Fibroblast of skin of back (primary cell): ENCODE data around the gene DLX3.

Source experiments
- DNase-seq: peaks from one replicate; pipeline ENCODE4 v3.0.0-alpha.2; 2013

DLX3 gene

DNA sequence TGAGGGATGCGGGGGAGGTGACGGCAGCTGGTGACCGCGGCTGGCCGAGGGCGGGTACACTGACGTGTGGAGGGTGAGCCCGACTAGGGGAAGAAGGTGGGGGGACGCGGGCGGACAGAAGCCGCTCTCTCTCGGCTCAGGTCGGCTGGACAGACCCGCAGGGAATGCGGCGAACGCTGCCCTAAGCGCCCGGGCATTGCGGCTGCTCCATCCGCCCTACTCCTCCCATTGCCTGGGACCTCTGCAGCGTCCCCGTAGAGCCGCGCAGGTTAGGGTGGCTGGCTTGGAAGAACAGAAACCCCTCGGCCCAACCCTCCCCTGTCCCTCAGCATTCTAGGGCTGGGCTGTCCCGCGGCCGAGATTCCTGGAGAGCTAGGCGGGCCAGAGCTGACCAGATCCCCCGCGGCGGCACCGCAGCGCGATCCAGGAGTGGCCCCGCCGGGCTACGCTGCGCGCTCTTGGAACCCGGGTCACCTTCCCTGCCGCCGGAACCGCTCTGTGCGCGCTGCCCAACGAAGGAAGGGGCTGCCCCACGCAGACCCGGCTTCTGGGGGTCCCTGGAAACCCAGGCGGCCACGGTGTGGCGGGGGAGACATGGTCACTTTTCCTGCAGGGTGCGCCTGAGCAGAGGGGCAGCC, 23.1 kb downstream of the DLX3 start:
- DNase-seq: no peak

DNA sequence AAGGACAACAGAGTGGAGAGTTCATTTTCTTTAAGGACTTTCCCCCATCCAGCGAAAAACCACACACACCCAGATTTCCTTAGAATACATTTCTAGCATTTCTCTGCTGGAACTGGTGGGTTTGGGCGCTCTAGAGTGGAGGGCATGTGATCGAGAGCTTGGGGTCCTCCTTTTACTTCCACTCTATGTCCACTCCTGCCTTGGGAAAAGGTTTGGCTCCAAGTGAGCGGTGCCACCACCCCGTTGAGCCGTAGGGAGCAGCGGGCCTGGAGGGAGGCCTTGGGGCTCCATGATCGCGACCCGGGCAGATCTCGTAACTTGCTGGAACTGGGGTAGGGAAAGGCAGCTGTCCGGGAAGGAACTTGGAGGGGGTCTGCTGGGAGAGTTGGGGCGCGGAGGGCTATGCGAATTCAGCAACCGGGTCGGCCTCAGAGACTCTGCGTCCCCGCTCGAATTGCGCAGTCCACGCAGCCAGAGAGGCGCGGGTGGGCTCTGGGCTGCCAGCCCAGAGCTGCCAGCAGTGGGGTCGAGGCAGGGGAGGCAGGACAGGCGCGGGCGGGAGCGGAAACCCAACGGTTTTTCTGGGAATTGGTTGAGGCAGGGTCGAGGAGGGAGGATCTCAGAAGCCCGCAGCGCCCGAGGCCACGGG, 23.7 kb downstream of the DLX3 start:
- DNase-seq: no peak

DNA sequence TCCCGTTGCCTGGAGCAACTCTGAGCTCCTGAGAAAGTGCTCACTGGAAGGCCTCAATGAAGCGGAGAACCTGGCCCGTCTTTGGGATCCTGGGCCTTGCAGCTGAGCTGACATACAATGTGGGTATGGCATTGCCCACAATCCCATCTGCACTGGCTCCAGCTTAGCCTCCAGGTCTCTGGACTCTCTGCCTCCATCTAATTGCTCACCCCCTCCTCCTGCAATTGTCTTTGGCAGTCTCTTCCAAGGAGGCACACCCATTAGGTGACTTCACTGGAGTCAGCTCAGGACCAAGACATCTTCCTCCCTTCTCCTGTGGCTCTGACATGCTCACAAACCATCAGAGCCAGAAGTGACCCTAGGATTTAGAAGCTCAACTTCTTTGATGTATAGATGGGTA, 24.5 kb downstream of the DLX3 start:
- no peak for DNase-seq

DNA sequence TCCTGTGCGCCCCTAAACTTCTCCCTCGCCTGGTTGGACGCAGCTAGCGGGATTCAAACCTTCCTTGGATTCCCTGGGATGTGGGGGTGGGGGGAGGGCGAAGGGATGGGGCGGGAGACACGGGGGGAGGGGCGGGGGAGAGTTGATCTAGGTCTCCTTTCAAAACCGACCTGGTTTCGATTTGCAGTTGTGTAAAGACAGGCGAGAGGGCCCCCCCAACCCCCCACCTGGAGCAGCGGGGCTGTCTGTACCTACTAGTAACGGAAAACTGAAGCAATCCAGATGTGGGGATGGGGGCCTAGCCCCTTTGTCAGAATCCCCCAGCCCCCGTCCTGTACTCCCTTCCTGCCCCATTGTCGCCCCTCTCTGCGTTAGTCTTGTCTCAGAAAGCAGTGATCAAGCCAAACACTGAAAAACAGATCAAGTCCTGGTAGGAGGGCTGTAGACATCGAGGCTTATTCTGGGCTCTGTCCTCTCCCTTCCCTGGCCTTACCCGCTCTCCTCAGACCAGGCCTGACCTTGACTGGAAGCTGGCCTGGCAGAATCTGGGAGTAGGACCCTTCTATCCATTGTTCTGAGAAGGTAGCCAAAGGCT, 25.1 kb downstream of the DLX3 start:
- no peak for DNase-seq

DNA sequence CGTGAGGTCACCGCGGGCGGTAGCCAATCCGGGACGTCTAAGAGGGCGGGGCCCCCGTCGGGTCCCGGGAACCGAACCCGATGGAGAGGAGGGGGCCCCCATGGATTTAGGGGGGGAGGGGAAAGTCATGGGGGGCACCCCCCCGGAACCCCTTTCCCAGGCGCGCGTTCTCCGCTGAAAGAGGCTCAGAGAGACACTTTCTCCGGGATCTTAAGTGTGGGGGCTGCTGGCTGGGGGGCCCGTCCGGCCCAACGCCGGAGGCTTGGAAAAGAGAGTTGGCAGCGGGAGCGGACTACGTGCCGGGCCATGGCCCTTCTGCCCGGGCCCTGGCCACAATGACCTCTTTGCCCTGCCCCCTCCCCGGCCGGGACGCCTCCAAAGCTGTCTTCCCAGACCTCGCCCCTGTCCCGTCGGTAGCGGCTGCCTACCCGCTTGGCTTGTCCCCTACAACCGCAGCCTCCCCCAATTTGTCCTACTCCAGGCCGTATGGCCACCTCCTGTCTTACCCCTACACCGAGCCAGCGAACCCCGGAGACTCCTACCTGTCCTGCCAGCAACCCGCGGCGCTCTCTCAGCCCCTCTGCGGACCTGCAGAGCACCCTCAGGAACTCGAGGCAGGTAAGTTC, 25.8 kb downstream of the DLX3 start, which contains the start of gene DLX4:
Gene DLX4, plus strand, starts transcription at position 57 of the 626 bp plus-strand sequence. Its CDS starts 279 bp downstream, at position 336.
- no peak for DNase-seq

DNA sequence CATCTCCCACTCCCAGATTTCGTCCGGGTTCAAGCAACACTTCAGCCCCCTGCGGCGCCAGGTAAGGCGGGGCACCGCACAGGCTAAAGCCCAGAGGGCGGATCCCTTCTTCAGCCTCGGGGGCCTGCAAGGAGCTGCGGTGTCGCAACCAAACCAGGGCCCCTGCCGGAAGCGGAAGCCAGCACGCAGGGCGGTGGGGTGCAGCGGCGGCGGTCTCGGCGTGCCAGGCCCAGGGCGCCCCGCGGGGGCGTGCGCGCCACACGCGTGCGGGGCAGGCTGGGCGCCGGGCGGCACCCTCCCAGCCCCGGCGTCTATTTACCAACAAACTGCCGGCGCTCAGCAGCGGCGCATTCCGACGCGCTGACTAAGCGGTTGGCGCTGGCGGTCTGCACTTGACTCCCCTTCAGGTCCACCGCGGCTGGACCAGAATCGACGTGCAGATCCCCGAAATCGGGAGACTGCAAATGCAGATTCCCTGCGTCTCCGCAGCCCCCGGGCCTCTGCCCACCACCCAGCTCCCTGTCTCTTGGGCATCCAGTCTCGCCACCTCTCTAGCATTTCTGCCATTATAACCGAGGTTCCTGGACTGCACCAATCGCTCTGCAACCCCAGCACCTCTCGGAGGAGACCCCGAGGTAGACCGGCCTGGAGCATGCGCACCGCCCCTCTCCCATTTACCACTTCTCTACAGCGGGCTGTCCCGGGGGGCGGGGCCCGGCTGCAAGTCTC, 26.5 kb downstream of the DLX3 start:
- DNase-seq: peak; percentile 58

DNA sequence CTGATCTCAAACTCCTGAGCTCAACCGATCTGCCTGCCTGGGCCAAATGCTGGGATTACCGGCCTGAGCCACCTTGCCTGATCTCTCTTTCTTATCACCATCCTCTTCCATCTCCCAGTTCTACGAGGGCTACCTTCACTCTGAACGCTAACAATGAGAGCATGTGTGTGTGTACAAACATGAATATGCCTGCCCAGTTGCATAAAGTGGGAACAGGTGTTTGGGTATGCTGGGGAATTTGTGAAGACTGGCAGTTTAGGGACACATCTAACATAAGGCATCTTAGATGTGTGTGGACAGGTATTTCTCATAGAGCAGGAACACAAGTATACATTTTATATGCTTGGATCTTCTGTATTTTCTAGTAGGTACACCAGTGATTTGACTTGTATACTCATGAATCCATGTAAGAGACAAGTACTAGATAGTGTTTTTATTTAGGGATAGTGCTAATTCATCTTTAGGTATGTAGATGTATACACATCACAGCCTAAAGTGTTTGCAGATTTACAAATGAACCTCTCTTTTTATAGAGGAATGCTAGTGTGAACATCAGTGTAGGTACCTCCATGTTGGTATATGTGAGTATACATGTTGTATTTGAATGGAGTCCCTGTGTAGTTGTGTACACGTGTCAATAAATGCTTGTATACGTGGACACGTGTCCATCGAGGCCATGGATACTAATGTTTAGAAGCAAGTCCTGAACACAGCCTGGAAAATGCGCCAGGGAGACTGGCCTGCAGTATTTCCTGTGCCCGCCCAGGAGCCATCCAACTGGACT, 27.2 kb downstream of the DLX3 start:
- DNase-seq: no peak

DNA sequence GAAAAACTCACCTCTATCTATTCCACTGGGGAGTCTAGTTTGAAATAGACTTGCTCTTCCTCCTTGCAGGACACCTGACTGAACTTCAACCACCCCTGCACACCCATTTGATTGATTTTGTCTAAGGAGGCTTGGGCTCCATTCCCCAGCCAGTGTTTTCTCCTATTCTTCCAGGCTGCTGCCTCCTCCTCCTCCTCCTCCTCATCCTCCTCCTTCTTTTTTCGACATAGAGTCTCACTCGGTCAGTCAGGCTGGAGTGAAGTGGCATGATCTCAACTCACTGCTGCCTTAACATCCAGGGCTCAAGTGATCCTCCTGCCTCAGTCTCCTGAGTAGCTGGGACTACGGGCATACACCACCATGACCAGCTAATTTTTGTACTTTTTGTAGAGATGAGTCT, 27.8 kb downstream of the DLX3 start:
- no peak for DNase-seq

DNA sequence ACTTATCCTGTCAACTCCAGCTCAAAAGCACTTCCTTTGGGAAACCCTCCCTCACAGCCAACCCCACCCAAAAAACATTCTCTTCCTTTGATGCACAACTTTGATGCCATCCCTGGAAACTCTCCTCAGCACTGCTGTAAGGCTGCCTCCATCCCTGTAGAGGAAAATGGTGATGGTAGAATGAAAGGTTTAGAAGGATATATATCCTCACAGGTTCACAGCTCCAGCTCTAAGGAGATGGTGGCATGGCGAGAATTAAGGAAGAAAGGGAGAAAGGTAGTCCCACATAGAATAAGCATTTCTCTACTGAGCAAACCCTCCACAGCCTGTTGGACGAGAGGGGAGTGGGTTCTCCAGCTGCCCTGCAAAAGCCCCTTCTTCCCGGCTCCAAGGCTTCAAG, 28.3 kb downstream of the DLX3 start:
- no peak for DNase-seq

DNA sequence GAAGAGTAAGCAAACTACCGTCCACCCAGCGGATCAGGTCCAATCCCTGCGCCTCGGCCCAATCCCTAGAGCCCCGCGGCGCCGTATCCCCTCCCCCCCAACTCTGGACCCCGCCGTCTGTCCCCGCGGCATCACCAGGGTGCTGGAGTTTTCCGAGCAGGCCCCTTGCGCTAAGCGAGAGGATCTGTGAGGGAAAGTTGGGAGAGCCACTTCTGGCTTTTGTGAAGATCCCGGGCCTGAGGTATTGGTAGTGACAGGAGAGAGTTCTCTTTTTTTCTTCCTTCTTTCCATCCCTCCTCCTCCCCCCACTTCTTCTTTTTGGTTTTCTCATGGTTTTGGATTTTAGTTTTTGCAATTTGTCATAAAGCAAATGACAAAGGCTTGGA, 29.5 kb downstream of the DLX3 start:
- DNase-seq: no peak

DNA sequence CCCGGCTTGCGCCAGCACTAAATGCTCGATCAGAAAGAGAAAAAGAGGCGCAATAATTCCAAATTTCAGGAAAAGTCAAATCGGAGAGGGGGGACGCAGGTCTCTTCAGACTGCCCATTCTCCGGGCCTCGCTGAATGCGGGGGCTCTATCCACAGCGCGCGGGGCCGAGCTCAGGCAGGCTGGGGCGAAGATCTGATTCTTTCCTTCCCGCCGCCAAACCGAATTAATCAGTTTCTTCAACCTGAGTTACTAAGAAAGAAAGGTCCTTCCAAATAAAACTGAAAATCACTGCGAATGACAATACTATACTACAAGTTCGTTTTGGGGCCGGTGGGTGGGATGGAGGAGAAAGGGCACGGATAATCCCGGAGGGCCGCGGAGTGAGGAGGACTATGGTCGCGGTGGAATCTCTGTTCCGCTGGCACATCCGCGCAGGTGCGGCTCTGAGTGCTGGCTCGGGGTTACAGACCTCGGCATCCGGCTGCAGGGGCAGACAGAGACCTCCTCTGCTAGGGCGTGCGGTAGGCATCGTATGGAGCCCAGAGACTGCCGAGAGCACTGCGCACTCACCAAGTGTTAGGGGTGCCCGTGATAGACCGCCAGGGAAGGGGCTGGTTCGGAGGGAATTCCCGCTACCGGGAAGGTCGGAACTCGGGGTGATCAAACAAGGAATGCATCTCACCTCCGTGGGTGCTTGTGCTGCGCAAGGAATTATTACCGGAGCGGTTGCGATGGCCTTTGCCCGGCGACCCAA, 30.1 kb downstream of the DLX3 start:
- no peak for DNase-seq

DNA sequence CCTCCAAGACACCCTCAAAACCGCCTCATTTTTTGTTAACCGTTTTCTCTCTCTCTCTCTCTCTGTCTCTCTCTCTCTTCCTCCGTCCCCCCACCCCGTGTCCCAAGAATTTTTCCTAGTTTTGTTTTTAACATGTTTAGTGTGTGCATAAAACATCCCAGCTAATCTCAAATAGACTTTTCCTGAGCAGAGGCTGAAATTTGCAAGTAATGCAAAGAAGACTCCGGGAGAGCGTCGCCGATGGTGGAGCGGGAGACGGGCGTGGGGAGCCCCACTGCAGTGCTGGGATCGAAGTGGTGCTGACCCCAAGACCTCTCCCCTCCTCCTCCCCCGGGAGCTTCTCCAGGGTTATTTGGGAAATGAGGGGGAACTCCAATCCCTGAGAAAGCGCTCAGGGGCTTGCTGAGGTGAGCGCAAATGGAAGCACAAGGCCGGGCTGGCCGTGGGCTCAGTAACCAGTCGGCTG, 30.7 kb downstream of the DLX3 start:
- no peak for DNase-seq

DNA sequence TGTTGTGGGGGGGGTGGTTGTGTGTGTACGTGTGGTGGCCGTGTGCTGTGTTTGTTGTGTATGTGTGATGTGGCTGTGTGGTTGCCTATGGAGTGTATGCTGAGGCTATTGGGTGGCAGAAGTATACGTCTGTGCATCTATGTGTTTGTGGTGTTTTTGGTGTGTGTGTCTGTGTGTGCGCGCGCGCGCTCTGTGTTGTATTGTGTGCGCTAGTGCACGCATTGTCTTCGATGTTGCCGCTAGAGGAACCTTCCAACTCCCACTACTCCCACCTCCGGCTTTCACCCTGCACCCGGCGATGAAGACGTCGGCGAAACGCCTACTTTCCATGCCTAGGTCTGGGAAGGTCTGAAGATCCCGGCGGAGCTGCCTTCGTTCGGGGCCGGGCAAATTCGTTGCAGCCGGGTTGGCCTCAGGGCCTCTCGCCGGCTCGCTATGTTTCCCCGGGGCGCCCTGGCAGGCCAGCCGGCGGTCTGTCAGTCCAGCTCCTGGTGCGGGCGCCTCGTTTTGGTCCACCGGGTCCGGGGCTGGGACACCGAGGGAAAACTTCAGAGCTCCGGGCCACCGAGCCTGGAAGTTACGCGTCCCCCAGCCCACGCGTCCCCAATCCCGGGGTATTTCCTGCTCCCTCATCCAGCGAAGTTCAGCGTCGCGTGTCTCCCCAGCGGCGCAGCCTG, 31.3 kb downstream of the DLX3 start:
- DNase-seq: no peak

DNA sequence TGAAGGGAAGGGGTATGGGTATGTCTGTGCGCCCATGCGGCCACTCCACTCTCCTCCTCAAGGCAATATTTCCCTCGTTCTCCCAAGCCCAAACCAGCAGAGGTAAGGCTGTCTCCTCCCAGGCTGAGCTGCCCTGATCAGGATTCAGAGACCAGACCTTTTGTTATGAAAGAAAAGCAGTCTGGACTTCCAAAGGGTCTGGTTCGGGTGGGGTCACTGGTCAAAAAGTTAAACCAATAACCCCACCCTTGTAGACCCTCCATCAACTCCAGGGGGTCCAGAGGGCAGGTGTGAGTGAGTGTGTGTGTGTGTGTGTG, 31.8 kb downstream of the DLX3 start:
- no peak for DNase-seq

DNA sequence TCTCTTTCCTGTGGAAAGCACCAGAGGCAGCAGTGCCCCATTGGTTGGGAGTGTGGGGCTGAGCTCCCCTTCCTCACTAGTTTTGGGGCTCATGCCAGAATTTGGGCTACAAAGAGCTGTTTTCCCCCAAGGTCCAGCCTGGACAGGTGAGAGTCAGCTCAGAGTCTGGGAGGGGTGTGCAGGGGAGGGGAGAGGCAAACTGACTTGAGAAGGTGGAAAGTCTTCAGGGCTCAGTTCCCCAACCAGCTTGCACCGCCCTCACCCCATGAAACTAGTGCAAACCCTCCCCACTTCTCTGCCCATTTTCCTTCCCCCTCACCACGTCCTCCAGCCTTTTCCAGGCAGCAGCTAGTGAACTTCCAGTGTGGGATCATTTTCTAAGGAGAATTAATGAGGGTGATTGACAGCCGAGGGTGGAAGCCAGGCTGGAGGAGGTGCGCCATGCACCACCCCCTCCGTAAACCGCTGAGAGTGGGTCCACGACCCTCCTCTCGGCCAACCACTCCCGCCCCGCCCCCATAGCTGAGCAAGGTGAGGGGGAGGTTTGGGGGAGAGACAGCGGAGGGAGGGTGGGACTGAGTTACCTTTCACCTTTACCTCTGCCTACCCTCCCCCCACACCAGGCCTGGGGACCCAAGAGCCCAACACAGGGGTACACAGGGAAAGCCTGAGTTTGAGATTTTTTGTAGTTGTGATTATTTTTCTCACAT, 32.3 kb downstream of the DLX3 start:
- no peak for DNase-seq

DNA sequence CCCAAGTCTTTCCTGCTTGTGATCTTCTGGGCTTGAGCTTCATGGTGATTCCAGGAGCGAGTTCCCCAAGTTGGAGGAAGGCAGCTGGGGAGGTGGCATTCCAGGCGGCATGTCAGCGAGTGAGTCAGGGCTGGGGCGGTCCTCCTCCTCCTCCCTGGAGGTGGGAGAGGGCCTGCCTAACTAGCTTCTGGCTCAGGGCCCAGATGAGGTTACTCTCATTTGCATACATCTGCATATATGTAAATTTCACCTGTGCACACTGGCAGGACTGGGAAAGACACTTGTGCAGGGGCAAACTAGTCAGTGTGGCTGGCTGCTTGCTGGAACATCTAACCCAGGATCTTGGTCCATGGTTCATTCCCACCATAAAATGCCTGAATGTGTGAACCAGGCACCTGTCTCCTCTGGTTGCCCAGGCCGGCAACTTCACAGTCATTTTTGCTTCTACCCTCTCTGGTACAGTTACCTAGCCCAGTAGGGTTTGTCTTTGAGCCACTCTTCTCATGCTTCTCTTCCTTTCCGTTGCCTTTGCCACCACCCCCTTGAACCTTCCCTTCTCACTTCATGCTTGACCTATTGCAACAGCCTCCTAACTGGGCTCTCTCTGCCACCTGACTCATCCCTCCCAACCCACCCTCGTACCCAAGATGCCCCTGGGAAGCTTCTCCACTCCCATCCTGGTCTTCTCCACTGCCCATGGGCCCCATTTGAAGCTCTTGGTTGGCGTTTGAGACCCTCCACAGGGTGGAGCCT, 35.7 kb downstream of the DLX3 start:
- DNase-seq: peak; percentile 44

DNA sequence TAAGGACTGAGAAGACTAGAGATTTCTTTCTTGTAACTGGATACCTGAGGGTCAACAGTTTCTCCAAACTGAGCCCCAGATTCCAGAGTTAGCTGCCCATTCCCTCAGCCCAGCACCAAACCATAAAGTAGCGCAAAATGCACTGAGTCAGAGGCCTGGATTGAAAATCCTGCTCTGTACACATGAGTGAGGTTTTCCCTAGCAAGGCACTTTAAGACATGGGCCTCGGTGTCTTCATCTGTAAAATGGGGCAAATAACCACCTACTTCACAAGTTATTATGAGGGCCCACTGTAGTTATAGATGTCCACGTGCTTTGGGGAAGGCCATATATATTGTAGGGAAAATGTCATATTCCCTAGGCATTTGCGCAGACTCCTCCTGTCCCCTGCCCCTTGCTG, 36.3 kb downstream of the DLX3 start:
- DNase-seq: no peak

DNA sequence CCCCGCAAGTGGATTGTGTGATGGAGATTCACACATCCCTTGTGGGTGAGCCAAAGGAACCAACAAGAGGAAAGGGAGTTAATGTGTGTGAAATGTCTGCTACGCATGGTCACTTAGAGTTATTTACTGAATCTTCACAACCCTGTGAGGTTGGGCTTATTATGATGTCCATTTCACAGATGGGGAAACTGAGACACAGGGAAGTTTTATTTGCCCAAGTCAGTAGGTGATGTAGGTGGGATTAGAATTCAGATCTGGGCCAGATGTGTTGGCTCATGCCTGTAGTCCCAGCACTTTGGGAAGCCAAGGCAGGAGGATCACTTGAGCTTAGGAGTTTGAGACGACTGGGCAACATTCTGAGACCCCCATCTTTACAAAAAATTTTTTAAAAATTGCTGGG, 37.7 kb downstream of the DLX3 start:
- DNase-seq: no peak

DNA sequence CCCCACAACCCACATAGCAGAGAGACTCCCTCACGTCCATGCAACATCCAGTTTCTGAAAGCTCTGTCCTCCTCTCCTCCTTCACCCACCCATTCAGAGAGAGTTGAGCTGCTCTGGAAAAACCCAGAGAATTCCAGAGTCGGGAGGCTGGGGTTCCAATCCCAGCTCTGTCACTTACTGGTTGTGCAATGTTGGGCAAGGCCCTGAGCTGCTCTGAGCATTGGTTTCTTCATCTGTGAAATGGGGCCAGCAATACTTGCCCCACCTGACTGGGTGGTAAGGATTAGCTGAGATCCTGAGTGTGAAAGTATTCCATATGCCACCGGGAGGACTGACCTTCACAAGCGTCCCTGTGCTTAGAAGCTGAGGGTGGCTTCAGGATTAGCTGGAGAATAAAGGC, 38.2 kb downstream of the DLX3 start:
- no peak for DNase-seq

DNA sequence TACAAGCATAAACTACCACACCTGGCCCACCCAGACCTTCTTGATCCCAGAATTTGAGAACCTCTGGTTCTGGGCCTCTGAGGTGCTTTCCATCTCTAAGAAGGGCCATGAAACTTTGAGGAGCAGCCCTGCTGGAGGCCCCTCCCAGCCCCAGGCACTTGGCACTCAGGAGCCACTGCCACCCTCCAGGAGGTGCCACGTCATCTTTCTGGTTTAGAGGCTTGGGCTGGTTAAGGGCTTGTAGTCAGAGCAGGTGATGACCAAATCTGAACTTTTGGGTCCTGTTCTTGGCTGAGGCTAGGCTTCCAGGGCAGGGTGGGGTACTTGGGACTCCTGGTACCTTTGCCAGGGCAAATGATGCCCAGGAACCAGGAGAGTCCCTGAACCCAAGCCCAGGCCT, 39.9 kb downstream of the DLX3 start:
- DNase-seq: no peak
